Uterus (tissue), 4 donors: ENCODE results near the gene KDM4C. TPM values are rescaled to one million over a fixed set of nuclear protein-coding genes. Genes with fewer than 3 reads are reported as not detected.

ENCODE experiments used
- DNase-seq, 2 donors: peaks; one replicate each; pipeline ENCODE4 v3.0.0-alpha.2; 2019 to 2020
- H3K27ac ChIP-seq, 2 donors: fragments of 200-600 bp; sonication (generic); 1 replicate in 1 of 2; 2 replicates in 1 of 2; pipeline ENCODE4 v1.5.1; 2016 to 2018
- H3K27me3 ChIP-seq, 2 donors: fragments of 200-600 bp; sonication (generic); one replicate each; pipeline ENCODE4 v1.5.1; 2018 to 2019; ENCODE audit warnings: control low read depth in 1 of 2
- H3K36me3 ChIP-seq, 2 donors: fragments of 200-600 bp; sonication (generic); one replicate each; pipeline ENCODE4 v1.5.1; 2019; ENCODE audit warnings: control low read depth in 1 of 2
- H3K4me1 ChIP-seq, 2 donors: fragments of 200-600 bp; sonication (generic); one replicate each; pipeline ENCODE4 v1.5.1; 2018 to 2019; ENCODE audit warnings: control low read depth in 1 of 2
- H3K4me3 ChIP-seq, 2 donors: fragments of 200-600 bp; sonication (generic); 1 replicate in 1 of 2; 2 replicates in 1 of 2; pipeline ENCODE4 v1.5.1; 2018 to 2019; ENCODE audit warnings: mild to moderate bottlenecking in 1 of 2
- H3K9me3 ChIP-seq, 2 donors: fragments of 200-600 bp; sonication (generic); one replicate each; pipeline ENCODE4 v1.5.1; 2019; ENCODE audit warnings: control low read depth in 1 of 2
- POLR2A ChIP-seq, 2 donors: fragments of 450-650 bp; IDR thresholded peaks; one replicate each; pipeline ENCODE4 v1.6.1; 2016; ENCODE audit warnings: antibody characterized with exemption in 2 of 2, mild to moderate bottlenecking in 1 of 2, moderate library complexity in 1 of 2
- intact Hi-C: fragments of 100-400 bp; cut with DNase I; formaldehyde crosslinking; loops from one replicate; pipeline ENCODE4 v1.15.1; 2023; ENCODE audit warnings: low total_unique reads
- total RNA-seq, 4 donors: library from RNA; depleted of rRNA in 3 of 4; stranded (reverse); fragments of >200 nt in 3 of 4; gene quantifications; one replicate each; pipeline versions ENCODE4 v1.1.0 to v1.2.4, GENCODE V29; 2014 to 2023
- TF ChIP-seq, protein P1 (sequence below), 4 experiments: fragments of 200-600 bp in 2 of 4; fragments of 450-650 bp in 2 of 4; sonication (generic) in 2 of 4; IDR thresholded peaks; one replicate each; pipeline ENCODE4 v1.5.1; 2016 to 2019; ENCODE audit warnings: antibody characterized with exemption in 4 of 4, mild to moderate bottlenecking in 2 of 4, moderate library complexity in 1 of 4
- donor health status: DM: yes; HTN: yes; CAD: no.

KDM4C gene
- total RNA-seq, 4 donors from 2014 or later, result 29.1 to 61.4 (median 45.5) TPM

- no peak overlapping the region for H3K4me3 ChIP-seq
These were observed 346.9 kb downstream of the KDM4C start for GRCh38 chr9:7104625-7105024.

GRCh38 chr9:7105095-7105494 is 347.3 kb downstream of the KDM4C start:
- intact Hi-C loops, result no loop called here
- H3K27me3 ChIP-seq, result no peaks in the 10 kb centered on the region
- H3K4me1 ChIP-seq, result no peaks in the 10 kb centered on the region
- H3K27ac ChIP-seq, result no peak overlapping the region
- no peak overlapping the region for H3K4me3 ChIP-seq
- no peaks in the 10 kb centered on the region for H3K36me3 ChIP-seq
- no peak for TF ChIP-seq POLR2A (IDR thresholded peaks at IDR 0.05)
- TF ChIP-seq, protein P1, sequence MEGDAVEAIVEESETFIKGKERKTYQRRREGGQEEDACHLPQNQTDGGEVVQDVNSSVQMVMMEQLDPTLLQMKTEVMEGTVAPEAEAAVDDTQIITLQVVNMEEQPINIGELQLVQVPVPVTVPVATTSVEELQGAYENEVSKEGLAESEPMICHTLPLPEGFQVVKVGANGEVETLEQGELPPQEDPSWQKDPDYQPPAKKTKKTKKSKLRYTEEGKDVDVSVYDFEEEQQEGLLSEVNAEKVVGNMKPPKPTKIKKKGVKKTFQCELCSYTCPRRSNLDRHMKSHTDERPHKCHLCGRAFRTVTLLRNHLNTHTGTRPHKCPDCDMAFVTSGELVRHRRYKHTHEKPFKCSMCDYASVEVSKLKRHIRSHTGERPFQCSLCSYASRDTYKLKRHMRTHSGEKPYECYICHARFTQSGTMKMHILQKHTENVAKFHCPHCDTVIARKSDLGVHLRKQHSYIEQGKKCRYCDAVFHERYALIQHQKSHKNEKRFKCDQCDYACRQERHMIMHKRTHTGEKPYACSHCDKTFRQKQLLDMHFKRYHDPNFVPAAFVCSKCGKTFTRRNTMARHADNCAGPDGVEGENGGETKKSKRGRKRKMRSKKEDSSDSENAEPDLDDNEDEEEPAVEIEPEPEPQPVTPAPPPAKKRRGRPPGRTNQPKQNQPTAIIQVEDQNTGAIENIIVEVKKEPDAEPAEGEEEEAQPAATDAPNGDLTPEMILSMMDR (IDR thresholded peaks at IDR 0.05), result no peak
- no peak for DNase-seq
- H3K9me3 ChIP-seq, result no peaks in the 10 kb centered on the region

More at GRCh38 chr9:7104625-7105024, 346.9 kb downstream of the KDM4C start:
- H3K27ac ChIP-seq, result no peak overlapping the region
- H3K4me1 ChIP-seq, result no peaks in the 10 kb centered on the region
- H3K36me3 ChIP-seq, result no peaks in the 10 kb centered on the region
- TF ChIP-seq, protein P1 (IDR thresholded peaks at IDR 0.05), result no peak
- no peak for TF ChIP-seq POLR2A (IDR thresholded peaks at IDR 0.05)
- intact Hi-C loops, result no loop called here
- H3K27me3 ChIP-seq, result no peaks in the 10 kb centered on the region
- DNase-seq, result no peak
- no peaks in the 10 kb centered on the region for H3K9me3 ChIP-seq

- DNase-seq, result no peak
- no peaks in the 10 kb centered on the region for H3K9me3 ChIP-seq
- intact Hi-C loops, result no loop called here
- no peaks in the 10 kb centered on the region for H3K27me3 ChIP-seq
- no peak overlapping the region for H3K27ac ChIP-seq
- no peaks in the 10 kb centered on the region for H3K36me3 ChIP-seq
- no peaks in the 10 kb centered on the region for H3K4me1 ChIP-seq
- no peak overlapping the region for H3K4me3 ChIP-seq
- no peak for TF ChIP-seq POLR2A (IDR thresholded peaks at IDR 0.05)
- TF ChIP-seq, protein P1 (IDR thresholded peaks at IDR 0.05), result no peak
These were observed 351.2 kb downstream of the KDM4C start for GRCh38 chr9:7108936-7109335.

DNA sequence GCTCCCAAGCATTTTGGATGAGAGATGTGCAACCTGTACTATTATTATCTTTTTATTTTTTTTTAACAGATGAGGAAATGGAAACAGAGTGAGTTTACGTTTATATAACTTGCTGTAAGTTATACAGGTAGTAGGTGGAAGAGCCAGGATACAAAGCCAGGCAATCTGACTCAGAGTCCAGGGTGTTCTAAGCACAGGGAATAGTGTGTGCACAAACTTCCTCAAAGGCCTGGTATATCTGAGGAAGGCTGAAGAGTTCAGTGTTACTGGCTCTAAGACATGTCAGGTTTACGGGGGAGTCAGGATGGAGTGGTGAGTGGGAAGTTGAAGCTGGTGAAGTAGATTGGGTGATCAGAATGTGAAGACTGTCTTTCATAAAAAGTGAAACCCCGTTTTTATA is 353.6 kb downstream of the KDM4C start:
- no peaks in the 10 kb centered on the region for H3K27me3 ChIP-seq

GRCh38 chr9:7115606-7116005 is 357.8 kb downstream of the KDM4C start:
- Histone ChIP-seq H3K27me3 (no peaks in the 10 kb centered on the region), H3K4me3 (no peak overlapping the region), H3K27ac (no peak overlapping the region), H3K9me3 (no peaks in the 10 kb centered on the region), H3K4me1 (no peaks in the 10 kb centered on the region), H3K36me3 (no peaks in the 10 kb centered on the region)
- no peak for DNase-seq
- intact Hi-C loops, result no loop called here
- no peak for TF ChIP-seq POLR2A (IDR thresholded peaks at IDR 0.05)
- TF ChIP-seq, protein P1 (IDR thresholded peaks at IDR 0.05), result no peak

More for the DNA sequence above, 353.6 kb downstream of the KDM4C start:
- no peaks in the 10 kb centered on the region for H3K36me3 ChIP-seq
- TF ChIP-seq POLR2A (IDR thresholded peaks at IDR 0.05), result no peak
- TF ChIP-seq, protein P1 (IDR thresholded peaks at IDR 0.05), result no peak
- DNase-seq, result no peak
- intact Hi-C loops, result no loop called here
- H3K4me1 ChIP-seq, result no peaks in the 10 kb centered on the region
- H3K9me3 ChIP-seq, result no peaks in the 10 kb centered on the region
- H3K27ac ChIP-seq, result no peak overlapping the region
- H3K4me3 ChIP-seq, result no peak overlapping the region
